Left kidney (tissue), 2 donors: ENCODE measurements around the gene PDX1. TPM values are rescaled to one million over a fixed set of nuclear protein-coding genes. Genes with fewer than 3 reads are reported as not detected.

Source experiments
- DNase-seq: peaks from one replicate; pipeline ENCODE4 v3.0.0-alpha.2; 2013
- polyA plus RNA-seq: library from polyadenylated mRNA; unstranded; fragments of 120-200 nt; gene quantifications from one replicate; pipeline ENCODE4 v1.2.1, GENCODE V29; 2013; ENCODE audit not compliant: insufficient read length

Gene PDX1
- polyA plus RNA-seq, 1 donor = not detected

- no peak for DNase-seq
Measured at GRCh38 chr13:27922883-27923612, 3.2 kb downstream of the PDX1 start.

- DNase-seq = no peak
Measured at GRCh38 chr13:27923794-27924528, 4.2 kb downstream of the PDX1 start.

DNA sequence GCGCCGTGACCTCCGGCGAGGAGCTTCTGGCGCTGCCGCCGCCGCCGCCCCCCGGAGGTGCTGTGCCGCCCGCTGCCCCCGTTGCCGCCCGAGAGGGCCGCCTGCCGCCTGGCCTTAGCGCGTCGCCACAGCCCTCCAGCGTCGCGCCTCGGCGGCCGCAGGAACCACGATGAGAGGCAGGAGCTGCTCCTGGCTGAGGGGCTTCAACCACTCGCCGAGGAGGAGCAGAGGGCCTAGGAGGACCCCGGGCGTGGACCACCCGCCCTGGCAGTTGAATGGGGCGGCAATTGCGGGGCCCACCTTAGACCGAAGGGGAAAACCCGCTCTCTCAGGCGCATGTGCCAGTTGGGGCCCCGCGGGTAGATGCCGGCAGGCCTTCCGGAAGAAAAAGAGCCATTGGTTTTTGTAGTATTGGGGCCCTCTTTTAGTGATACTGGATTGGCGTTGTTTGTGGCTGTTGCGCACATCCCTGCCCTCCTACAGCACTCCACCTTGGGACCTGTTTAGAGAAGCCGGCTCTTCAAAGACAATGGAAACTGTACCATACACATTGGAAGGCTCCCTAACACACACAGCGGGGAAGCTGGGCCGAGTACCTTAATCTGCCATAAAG is 4.8 kb downstream of the PDX1 start:
- DNase-seq = no peak

DNA sequence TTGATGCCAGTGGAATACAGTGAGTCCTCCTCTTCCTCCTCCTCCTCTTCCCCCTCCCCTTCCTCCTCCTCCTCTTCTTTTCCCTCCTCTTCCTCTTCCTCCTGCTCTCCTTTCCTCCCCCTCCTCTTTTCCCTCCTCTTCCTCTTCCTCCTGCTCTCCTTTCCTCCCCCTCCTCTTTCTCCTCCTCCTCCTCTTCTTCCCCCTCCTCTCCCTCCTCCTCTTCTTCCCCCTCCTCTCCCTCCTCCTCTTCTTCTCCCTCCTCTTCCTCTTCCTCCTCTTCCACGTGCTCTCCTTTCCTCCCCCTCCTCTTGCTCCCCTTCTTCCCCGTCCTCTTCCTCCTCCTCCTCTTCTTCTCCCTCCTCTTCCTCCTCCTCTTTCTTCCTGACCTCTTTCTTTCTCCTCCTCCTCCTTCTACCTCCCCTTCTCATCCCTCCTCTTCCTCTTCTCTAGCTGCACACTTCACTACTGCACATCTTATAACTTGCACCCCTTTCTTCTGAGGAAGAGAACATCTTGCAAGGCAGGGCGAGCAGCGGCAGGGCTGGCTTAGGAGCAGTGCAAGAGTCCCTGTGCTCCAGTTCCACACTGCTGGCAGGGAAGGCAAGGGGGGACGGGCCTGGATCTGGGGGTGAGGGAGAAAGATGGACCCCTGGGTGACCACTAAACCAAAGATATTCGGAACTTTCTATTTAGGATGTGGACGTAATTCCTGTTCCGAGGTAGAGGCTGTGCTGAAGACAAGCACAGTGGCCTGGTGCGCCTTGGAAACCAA is 5.6 kb downstream of the PDX1 start:
- DNase-seq = no peak

- DNase-seq = no peak
Measured at GRCh38 chr13:27926644-27927434, 7.0 kb downstream of the PDX1 start.

DNA sequence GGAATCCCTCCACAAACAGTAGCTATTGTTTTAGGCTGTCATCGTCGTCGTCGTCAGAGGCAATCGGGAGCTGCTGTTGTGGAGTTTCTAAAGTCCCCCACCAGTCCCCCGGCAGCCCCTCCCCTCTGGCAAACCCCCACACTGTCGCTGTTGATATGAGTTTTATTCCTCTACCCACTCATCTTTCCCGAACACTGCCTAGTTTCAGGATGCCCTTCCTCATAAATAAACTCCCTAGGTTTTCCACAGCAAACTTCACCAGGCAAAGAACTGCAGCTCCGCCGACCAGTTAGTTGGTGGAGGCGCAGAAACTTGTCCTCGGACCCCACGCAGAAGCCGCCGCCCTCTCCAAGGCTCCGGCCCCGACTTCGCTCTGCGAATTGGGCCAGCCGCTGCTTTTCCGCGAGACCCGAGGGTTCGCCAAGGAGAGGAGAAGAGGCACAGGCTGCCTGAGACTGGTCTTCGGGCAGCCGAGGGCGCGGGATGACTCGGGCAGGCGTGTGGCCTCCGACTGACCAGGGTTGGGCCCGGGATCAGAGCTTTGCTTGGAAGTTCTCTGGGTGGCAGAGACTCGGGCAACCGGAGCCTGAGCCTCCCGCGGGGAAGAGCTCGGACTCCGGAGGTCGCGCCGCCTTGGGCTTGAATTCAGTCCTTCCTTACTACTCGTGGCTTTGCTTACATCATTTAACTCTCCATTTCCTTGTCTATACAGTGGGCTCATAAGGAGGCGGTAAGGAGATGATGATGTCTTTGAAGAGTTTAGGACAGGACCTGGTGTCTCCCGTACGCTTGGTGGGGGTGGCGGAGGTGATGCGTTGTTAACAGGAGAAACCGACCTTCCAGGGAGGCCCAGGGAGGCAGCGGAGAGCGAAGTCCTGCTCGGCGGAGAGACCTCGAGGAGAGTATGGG is 7.9 kb downstream of the PDX1 start:
- DNase-seq = no peak

DNA sequence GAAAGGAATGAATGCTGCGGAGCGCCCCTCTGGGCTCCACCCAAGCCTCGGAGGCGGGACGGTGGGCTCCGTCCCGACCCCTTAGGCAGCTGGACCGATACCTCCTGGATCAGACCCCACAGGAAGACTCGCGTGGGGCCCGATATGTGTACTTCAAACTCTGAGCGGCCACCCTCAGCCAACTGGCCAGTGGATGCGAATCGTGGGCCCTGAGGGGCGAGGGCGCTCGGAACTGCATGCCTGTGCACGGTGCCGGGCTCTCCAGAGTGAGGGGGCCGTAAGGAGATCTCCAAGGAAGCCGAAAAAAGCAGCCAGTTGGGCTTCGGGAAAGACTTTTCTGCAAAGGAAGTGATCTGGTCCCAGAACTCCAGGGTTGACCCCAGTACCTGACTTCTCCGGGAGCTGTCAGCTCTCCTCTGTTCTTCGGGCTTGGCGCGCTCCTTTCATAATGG is 8.6 kb downstream of the PDX1 start:
- no peak for DNase-seq

DNA sequence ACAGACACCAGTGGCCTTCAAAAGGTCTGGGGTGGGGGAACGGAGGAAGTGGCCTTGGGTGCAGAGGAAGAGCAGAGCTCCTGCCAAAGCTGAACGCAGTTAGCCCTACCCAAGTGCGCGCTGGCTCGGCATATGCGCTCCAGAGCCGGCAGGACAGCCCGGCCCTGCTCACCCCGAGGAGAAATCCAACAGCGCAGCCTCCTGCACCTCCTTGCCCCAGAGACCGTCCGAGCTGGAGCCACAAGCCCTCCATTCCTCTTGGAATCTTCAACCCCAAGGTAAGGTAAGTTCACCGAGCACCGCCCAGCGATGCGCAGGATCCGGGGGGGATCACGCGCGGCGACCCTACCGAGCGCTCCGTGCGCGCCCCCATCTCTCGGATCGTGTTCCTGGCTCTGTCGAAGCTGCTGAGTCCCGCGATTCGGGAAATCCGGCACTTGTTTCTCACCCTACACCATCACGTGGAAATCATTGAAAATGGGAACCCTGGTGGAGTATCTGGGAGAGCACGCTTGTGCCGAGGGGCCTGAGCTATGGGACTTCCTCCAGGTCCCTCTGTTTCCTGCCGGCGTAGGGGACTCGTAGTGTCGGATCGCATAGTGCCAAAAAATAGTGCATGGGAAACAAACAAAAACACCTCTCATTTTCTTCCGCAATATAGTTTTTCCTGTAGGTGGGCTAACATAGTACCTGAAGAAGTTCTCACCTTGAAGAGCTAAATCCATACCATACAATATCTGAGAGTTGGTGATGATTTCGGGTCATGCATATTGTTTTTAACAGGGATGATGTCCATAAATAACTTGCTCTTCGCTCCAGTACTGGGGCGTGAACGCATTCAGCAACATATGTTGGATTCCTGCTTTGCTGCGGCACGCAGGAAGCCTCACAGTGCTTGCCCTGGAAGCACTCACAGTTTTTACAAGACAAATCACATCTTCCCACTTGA is 9.3 kb downstream of the PDX1 start:
- no peak for DNase-seq

- no peak for DNase-seq
Measured at GRCh38 chr13:27929868-27930267, 10.1 kb downstream of the PDX1 start.

GRCh38 chr13:27933118-27933517 is 13.3 kb downstream of the PDX1 start:
- no peak for DNase-seq

GRCh38 chr13:27933580-27934328 is 14.0 kb downstream of the PDX1 start:
- DNase-seq = no peak

GRCh38 chr13:27942972-27943371 is 23.2 kb downstream of the PDX1 start:
- DNase-seq = no peak

- no peak for DNase-seq
Measured at GRCh38 chr13:27952876-27953675, 33.3 kb downstream of the PDX1 start.

DNA sequence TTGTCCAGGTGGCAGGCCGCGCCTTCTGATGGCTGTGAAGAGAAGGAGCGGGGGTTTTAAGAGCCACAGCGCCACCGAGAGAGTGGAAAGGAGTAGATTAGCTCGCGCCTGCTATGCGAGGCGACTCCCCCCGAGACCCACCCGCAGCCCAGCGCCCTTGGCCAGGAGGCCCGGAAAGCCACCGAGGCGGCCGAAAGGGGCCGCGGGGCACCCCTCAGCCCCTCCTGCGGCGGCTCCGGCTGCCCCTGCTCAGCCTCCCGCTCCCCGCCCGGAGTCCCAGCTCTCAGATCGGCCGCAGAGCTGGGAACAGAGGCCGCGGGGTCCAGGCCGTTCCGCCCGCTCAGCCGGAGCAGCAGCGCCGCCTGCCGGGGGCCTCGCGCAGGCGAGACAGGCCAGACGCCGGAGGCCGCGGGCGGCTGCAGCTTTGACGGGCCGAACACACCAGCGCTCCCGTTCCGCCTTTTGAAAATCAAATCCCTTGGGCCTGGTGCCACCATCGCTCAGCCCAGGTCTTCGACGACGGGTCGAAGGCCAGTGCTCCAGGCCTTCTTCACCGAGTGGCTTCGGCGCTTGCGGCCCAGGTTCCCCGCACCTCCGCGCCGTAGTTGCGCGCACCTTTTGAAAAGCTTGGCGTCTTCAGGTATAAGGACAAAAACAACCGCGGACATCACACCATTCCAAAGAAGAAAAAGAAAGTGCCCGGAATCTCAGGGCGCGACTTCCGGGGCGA is 34.0 kb downstream of the PDX1 start:
- DNase-seq = peak; percentile 82

DNA sequence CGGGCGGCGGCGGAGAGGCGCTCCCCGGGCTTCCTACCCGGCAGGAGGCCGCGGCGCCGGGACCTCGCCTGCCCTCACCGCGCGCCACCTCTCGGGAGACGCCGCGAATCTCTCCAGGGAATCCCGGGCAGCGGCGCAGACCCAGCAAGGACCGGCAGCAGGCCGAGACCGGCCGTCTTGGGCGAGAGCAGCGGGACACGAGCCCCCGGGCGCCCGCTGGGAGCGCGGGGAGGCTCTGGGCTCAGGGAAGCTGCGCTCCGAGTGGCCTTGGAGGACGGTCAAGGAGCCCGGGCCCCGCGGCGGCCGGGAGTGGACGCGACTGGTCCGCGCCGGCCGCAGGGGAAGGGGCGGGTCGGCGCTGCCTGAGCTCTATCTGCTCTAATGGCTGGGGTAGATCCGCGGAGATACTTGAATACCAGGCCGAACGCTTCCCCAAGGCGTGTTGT is 34.6 kb downstream of the PDX1 start:
- DNase-seq = no peak

DNA sequence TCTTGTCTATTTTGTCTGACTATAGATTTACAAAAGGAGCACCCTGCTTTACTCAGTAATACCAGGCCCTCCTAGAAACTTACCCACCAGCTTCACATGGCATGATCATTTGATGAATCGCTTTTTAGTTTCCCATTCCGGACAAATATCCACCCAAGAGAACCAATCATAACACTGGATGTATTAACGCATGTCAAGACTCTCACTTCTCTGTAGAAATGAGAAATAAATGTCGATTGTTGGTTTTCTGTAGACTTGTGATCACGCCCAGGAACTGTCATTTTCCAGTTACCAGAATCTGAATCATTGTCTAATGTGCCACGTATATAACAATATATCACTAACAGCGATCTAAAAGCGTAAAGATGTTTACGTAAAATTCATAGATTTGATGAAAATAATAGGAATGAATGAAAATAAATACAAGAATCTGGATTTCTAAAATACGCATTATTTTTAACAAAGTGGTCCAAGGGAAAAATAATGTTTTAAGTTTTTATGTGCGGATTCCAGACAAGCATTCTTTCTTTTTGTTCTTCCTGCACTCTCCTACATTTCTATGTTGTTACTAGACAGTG is 35.3 kb downstream of the PDX1 start:
- no peak for DNase-seq
